ENCODE data around the gene ARFIP1.
A peak's percentile ranks its signal among the peaks of the same experiment; 100 is the strongest.

The ARFIP1 gene

DNA sequence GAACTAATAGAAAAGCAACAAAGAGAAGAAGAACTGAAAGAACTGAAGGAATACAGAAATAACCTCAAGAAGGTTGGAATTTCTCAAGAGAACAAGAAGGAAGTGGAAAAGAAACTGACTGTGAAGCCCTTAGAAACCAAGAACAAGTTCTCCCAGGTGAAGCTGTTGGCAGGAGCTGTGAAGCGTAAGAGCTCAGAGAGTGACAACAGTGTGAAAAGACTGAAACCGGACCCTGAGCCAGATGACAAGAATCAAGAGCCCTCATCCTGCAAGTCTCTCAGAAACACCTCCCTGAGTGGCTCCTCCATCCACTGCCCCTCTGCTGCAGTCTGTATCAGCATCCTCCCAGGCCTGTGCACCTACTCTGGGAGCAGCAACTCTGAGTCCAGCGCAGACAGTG, 148.0 kb downstream of the ARFIP1 start:
- TF ChIP-seq, protein P1, sequence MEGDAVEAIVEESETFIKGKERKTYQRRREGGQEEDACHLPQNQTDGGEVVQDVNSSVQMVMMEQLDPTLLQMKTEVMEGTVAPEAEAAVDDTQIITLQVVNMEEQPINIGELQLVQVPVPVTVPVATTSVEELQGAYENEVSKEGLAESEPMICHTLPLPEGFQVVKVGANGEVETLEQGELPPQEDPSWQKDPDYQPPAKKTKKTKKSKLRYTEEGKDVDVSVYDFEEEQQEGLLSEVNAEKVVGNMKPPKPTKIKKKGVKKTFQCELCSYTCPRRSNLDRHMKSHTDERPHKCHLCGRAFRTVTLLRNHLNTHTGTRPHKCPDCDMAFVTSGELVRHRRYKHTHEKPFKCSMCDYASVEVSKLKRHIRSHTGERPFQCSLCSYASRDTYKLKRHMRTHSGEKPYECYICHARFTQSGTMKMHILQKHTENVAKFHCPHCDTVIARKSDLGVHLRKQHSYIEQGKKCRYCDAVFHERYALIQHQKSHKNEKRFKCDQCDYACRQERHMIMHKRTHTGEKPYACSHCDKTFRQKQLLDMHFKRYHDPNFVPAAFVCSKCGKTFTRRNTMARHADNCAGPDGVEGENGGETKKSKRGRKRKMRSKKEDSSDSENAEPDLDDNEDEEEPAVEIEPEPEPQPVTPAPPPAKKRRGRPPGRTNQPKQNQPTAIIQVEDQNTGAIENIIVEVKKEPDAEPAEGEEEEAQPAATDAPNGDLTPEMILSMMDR (conservative IDR thresholded peaks at IDR 0.05) = no peak
- no peak for TF ChIP-seq ZFX (IDR thresholded peaks at IDR 0.05)
- H3K27ac ChIP-seq = no peak overlapping the region

DNA sequence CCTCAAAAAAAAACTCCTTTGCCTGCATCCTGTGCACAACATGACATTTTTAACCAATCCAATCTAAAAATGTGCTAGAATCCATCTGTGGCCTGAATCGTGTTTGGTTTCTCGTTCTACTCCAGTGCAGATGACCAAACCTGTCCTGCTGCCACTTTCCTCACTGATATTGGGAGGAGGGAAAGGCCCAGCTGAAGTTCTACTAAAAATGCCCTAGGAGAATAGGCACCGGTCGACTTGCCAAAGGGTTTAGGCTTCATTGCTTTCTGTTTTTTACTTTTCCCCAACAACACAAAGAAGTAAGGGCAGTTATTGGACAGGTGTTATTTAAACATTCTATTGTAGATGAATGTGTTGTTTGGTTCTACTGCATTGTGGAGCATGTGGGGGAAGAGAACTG, 148.5 kb downstream of the ARFIP1 start:
- H3K27ac ChIP-seq = no peak overlapping the region
- TF ChIP-seq, protein P1 (conservative IDR thresholded peaks at IDR 0.05) = no peak
- no peak for TF ChIP-seq ZFX (IDR thresholded peaks at IDR 0.05)

DNA sequence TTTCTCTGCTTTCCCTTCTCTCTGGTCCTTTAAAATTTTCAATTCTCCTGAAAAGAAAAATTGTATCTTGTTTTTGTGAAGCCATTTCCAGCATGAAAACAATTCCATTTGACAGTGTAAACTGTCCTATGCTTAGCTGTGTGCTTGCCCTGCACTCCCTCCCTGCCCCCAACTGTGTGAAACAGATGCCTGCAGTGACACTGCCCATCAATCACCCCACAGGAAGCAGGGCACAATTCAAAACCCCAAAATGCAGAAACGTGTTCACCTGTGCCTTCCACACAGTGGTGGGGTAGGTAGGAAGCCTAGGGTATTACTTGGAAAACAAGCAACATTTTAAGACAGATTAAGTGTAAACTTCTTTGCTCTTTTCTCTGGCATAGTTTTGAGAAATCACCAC, 150.1 kb downstream of the ARFIP1 start:
- TF ChIP-seq, protein P1 (conservative IDR thresholded peaks at IDR 0.05) = no peak
- TF ChIP-seq ZFX (IDR thresholded peaks at IDR 0.05) = no peak
- no peak overlapping the region for H3K27ac ChIP-seq

DNA sequence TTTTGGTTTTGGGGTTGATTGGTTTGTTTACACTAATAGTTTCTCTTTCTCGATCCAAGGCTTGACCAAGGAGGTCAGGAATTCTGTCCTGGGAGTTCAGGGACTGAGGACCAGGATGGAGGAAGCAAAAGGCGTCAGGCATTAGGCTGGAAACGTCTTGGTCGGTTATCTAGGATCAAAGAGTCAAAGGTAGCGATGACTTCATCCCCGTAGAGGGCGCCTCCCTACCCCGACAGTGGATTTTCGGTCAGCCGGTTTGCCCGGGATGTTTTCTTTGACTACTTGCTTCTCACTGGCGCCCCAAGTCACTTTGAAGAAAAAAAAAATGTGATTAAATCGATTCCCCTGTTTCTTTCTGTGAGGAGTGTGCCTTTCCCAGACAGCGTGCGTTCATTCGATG, 155.4 kb downstream of the ARFIP1 start:
- H3K27ac ChIP-seq = peak overlapping the region; percentile 87
- TF ChIP-seq, protein P1 (conservative IDR thresholded peaks at IDR 0.05) = no peak; the same call in none of the 2 replicates
- TF ChIP-seq ZFX (IDR thresholded peaks at IDR 0.05) = no peak

DNA sequence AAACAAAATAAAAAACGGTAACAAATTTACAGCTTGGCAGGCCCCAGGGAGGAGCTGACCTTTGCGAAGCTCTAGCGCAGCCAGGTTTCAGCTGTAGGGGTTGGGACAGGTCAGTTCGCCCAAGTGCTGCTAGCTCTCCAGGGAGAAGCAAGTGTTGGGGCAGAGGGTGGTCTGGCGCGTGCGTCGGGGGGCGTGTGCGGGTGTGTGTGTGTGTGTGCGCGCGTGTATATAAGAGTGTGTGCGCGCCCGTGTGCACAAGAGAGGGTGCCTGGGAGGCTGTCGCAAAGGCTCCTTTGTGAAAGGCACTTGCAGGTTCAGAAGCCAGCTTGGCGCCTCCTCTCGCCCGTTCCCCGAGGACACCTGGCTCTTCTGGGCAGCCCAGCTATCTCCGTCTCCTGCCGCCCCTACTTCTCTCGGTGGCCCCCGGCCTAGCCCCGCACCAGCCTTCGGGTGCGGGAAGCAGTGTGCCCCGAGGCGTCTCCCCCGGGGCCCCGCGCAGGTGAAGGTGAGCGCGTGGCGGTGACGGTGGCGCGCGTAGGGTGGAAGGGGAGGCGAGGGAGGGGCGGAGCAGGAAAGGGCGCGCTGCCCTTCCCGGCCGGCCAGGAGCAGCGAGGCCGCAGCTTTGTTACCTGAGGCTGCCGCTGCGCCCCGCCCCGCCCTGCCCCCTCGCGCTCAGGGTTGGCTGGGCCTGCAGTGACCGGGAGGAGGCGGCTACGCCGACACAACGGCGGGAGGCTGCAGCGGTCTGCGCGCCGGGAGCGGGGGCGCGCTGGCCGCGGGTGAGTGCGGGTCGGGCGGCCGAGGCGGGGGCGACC, 156.1 kb downstream of the ARFIP1 start, which contains the start of gene FHDC1:
FHDC1 (plus strand) TSS at position 693 of the 815 bp plus-strand sequence. CDS start 6,735 bp downstream, outside the sequence.
- TF ChIP-seq ZFX (IDR thresholded peaks at IDR 0.05) = 0 out of 2 replicates have a peak, but pooled peaks have one; percentile 27
- TF ChIP-seq, protein P1 (conservative IDR thresholded peaks at IDR 0.05) = peak; percentile 5; the same call in 1 of the 2 replicates
- peak within 1 kb of the TSS; percentile 87 for H3K27ac ChIP-seq

DNA sequence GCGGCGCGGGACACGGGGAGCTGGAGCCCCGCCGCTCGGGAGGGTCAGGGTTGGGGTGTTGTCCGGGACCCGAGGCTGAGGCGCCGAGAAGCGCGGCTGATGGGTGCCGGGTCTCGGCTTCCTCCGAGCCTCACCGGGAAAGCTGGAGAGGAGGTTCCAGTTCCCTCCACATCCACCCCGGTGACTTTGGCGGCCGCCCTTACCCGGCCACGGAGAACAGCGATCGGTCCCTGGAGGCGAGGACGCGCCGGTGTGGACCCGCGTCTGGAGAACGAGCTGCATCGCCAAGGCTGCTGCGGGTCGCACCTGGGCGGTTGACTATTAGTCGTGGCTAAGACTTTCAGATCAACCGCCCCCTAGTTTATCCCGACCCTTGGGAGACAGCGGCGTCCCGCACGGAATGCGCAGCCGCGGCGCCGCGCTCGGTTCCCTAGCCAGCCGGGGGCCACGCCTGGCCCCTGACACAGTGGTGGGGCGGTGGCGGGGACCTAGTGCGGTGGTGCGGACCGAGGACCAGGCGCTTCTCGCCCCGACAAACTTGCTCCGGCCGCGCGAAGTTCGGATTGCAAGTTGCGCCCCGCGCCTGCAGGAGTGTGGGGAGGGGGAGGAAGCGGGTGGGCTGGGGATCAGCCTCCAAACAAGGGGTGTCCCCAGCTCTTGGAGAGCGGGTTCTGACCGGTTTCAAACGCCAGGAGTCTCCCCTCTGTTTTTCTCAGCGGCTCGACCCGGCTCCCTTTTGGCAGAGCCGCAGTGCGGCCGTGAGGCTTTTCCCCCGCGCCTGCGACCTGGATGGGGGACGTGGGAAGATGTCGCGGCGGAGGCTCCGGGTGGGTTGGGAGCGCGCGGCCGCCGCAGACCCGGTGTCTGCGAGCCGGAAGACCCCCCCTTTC, 156.9 kb downstream of the ARFIP1 start:
- TF ChIP-seq, protein P1 (conservative IDR thresholded peaks at IDR 0.05) = no peak
- no peak for TF ChIP-seq ZFX (IDR thresholded peaks at IDR 0.05)
- H3K27ac ChIP-seq = peak overlapping the region; percentile 87

Data from C4-2B (cell line).